C4-2B (cell line): ENCODE data around the gene OPRD1.

Experiments used
- ZFX ChIP-seq: fragments of 450-650 bp; IDR thresholded peaks from 2 replicates; pipeline ENCODE4 v1.6.1; 2017
- TF ChIP-seq, protein P1 (sequence below): fragments of 450-650 bp; conservative IDR thresholded peaks from 2 replicates; pipeline ENCODE4 v1.5.1; 2017; ENCODE audit warnings: mild to moderate bottlenecking

DNA sequence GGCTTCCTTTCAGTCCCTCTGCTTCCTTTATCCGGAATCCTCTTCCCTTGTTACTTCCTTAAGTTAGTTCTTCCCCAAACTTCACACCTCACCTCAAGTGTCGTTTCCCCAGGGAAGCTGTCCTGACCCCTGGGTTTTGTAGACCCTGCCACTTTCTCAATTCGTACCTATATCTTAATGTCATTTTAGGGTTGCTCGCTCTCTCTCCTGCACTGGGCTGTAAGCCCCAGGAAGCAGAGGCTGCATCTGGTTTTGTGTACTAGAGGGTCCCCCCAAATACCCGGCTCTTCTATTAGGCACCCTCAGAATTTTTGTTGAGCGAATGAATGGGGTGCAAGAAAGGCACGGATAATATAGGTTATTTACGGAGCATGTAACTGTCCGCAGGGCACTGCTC is 603 bp upstream of the OPRD1 start:
- TF ChIP-seq, protein P1, sequence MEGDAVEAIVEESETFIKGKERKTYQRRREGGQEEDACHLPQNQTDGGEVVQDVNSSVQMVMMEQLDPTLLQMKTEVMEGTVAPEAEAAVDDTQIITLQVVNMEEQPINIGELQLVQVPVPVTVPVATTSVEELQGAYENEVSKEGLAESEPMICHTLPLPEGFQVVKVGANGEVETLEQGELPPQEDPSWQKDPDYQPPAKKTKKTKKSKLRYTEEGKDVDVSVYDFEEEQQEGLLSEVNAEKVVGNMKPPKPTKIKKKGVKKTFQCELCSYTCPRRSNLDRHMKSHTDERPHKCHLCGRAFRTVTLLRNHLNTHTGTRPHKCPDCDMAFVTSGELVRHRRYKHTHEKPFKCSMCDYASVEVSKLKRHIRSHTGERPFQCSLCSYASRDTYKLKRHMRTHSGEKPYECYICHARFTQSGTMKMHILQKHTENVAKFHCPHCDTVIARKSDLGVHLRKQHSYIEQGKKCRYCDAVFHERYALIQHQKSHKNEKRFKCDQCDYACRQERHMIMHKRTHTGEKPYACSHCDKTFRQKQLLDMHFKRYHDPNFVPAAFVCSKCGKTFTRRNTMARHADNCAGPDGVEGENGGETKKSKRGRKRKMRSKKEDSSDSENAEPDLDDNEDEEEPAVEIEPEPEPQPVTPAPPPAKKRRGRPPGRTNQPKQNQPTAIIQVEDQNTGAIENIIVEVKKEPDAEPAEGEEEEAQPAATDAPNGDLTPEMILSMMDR, result no peak
- no peak for TF ChIP-seq ZFX
